Measurements from ENCODE around the gene FUNDC2. TPM values are rescaled to one million over a fixed set of nuclear protein-coding genes. Genes with fewer than 3 reads are reported as not detected.

Gene FUNDC2, protein sequence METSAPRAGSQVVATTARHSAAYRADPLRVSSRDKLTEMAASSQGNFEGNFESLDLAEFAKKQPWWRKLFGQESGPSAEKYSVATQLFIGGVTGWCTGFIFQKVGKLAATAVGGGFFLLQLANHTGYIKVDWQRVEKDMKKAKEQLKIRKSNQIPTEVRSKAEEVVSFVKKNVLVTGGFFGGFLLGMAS
- 100 to 1,000 TPM in 2 of 4 donors, 10 to 100 TPM in 2; 65.8 to 110 (median 83.7) TPM for total RNA-seq

DNA sequence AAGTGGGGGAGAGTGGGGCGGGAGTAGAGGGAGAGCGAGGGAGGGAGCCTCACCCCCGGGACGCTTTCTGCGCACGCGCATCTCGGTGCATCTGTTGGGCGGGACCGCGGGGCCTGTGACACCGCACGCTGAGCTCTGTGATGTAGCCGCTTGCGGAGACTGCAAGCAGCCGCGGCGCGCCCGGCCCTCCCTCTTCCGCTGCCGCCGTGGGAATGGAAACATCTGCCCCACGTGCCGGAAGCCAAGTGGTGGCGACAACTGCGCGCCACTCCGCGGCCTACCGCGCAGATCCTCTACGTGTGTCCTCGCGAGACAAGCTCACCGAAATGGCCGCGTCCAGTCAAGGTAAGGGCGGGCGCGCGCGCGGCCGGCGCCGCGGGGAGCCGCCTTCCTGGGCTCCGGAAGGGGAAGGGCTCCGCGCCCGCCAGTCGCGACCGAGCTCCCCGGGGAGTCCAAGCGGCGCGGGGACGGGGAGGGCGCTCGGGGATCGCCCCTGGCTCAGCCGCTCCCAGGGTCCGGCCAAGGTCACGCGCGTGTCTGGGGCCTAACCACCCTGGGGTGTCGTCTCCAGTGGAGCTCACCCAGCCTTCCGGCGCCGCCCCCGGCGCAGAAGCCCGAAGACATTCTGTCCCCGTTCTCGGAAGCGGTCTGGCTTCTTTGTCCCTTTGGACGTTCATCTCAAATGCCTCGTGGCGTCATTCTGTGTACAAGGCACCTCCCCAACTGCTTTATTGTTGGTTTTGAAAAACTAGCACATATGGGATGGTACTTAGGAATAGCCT, at the start of gene FUNDC2:
Gene FUNDC2 (plus strand): TSS at position 118 of the 782 bp plus-strand sequence. CDS start 95 bp downstream, at position 213.
- ATAC-seq (ENCODE audit: low FRiP score) (peak; percentile 86), DNase-seq (ENCODE audit: low spot score) (peak; percentile 43)
- TF ChIP-seq, protein P1, sequence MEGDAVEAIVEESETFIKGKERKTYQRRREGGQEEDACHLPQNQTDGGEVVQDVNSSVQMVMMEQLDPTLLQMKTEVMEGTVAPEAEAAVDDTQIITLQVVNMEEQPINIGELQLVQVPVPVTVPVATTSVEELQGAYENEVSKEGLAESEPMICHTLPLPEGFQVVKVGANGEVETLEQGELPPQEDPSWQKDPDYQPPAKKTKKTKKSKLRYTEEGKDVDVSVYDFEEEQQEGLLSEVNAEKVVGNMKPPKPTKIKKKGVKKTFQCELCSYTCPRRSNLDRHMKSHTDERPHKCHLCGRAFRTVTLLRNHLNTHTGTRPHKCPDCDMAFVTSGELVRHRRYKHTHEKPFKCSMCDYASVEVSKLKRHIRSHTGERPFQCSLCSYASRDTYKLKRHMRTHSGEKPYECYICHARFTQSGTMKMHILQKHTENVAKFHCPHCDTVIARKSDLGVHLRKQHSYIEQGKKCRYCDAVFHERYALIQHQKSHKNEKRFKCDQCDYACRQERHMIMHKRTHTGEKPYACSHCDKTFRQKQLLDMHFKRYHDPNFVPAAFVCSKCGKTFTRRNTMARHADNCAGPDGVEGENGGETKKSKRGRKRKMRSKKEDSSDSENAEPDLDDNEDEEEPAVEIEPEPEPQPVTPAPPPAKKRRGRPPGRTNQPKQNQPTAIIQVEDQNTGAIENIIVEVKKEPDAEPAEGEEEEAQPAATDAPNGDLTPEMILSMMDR (IDR thresholded peaks at IDR 0.05) = no peak

DNA sequence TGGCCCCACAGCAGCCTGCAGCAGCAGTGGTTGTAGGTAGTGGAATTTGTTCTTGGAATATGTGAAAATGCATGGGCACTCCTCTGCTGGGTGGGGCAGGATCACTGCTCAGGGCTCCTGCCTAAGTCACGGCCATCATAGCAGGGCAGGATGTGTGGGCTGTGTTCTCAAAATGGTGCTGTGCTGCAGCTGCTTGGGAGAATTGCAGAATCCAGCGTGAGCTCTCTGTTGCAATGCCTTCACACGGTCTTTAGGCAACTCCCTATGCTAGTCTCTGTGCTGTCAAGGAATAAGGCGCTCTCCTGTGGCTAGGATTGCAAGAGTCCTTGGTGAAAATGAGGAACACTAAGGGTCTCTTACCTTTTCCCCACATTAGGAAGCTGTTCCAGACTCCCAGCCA, 47.0 kb upstream of the FUNDC2 start:
- no peak for DNase-seq (ENCODE audit: low spot score)
- no peak for ATAC-seq (ENCODE audit: low FRiP score)

DNA sequence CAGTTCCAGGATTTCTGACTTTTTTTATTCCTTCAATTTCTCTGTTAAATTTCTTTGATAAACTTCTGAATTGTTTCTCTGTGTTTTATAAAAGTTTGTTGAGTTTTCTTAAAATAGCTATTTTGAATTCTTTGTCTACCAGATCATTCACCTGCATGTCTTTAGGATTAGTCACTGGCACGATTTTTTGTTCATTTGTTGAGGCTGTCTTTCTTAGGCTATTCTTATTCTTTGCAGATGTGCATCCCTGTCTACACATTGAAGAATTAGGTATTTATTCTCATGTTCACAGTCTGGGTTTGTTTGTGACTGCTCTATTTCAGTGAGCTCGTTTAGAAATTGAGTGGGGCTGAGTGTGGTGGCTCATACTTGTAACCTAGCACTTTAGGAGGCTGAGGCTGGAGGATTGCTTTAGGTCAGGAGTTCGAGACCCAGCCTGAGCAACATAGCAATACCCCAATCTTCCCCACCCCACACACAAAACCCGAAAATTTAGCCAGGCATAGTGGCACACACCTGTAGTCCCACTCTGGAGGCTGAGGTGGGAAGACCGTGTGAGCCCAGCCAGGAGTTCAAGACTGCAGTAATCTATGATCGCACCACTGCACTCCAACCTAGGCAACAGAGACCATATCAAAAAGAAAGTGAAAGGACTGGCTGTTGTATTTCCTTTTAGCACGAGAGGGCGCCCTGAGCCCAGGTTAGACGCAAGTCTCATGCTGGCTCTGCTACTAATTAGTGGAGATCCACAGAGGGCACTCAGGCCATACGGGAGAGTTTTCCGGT, 46.1 kb upstream of the FUNDC2 start:
- TF ChIP-seq, protein P1 (IDR thresholded peaks at IDR 0.05) = peak in 1 of 3 donors; percentile 66
- DNase-seq (ENCODE audit: low spot score) (peak; percentile 47), ATAC-seq (ENCODE audit: low FRiP score) (peak; percentile 57)

More for the DNA sequence above, 47.0 kb upstream of the FUNDC2 start:
- TF ChIP-seq, protein P1 (IDR thresholded peaks at IDR 0.05) = no peak

DNA sequence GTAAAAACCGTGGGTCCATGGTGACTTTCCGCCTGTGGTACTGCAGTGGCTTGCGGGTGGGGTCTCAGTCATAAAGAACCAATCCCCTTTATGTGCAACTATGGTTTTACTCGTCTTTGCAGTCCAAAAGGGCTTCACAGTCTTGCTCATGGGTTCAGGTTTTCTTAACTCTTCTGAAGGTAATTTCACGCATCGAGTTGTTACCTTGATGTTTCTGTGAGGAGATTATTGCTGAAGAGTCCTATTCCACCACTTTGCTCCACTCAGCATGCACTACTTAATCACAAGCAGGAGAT, 45.6 kb upstream of the FUNDC2 start:
- no peak for ATAC-seq (ENCODE audit: low FRiP score)
- TF ChIP-seq, protein P1 (IDR thresholded peaks at IDR 0.05) = no peak
- DNase-seq (ENCODE audit: low spot score) = no peak

DNA sequence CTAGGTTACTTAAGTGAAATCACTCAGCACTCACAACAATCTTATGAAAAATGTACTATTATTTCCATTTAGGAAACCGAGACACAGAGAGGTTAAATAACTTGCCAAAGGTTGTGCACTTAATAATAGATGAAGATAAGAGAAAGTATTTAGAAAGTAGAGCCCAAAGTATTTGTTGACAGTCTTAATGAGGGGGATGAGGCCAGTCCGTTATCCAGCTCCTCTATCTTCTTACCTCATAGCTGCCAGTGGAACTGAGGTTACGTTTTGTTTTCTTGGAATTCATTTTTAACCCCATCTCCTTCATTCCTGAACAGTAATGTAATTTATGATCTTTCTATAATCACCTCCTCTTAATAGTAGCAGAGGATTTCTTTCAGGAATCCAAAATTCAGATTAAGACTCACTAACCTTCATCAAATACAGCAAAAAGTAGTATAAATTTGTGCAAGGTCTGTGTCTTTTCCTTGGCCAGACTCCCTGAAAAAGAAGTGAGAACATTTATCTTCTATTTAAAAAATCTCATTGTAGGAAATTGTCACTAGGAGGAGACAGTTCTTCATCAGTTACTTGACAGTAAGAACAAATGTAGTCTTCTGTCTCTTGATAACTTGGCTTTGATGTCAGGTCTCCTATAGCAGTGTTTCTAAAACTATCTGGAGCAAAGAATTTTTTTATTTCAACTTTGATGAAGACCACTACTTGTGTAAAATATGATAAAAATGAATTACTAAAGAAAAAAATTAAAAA, 39.6 kb upstream of the FUNDC2 start:
- ATAC-seq (ENCODE audit: low FRiP score) = no peak
- TF ChIP-seq, protein P1 (IDR thresholded peaks at IDR 0.05) = no peak

DNA sequence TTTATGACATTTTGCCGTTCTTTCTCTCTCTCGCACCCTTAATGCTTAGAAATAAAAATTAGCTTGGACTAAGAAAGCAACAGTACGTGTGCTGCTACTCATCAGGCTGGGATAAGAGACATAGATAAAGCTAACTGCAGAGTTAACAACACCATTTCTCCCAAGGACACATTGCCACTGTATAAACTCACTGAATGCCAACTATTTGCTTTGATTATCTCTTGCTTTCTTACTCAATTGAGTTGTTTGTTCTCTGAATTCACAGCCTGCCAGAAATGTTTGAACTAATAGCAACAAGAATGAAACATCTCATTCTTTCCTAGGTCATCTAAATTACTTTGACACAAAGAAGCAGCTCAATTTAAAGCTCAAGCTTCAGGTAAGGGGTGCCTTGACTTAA, 38.7 kb upstream of the FUNDC2 start:
- ATAC-seq (ENCODE audit: low FRiP score) (no peak), DNase-seq (ENCODE audit: low spot score) (no peak)
- TF ChIP-seq, protein P1 (IDR thresholded peaks at IDR 0.05) = no peak

More for the DNA sequence above, 39.6 kb upstream of the FUNDC2 start:
- no peak for DNase-seq (ENCODE audit: low spot score)

All from omental fat pad (tissue), 4 donors.